Activated naive CD4-positive, alpha-beta T cell treated with anti-CD3 and anti-CD28 coated beads for 36 hours (primary cell): ENCODE measurements around the gene GPRIN2. TPM values are rescaled to one million over a fixed set of nuclear protein-coding genes. Genes with fewer than 3 reads are reported as not detected.
"Not testable (repeated sequence)": the region's sequence is repeated elsewhere in the genome, so short reads cannot be mapped to it uniquely, and the experiment has no call there.

Experiments used
- CTCF ChIA-PET: fragments of 350-600 bp; sonication (Branson Sonifier 250); formaldehyde crosslinking; loops from one replicate; lab custom pipeline; 2021; ENCODE audit warnings: antibody characterized with exemption; lab: Charles Lee
- DNase-seq: peaks from one replicate; pipeline ENCODE4 v3.0.0-alpha.2; 2020
- H3K27ac Mint-ChIP-seq: one replicate; pipeline ENCODE4 v1.8.0; 2021; ENCODE audit warnings: mild to moderate bottlenecking, mixed read lengths
- H3K27me3 Mint-ChIP-seq: one replicate; pipeline ENCODE4 v1.8.0; 2021; ENCODE audit warnings: low read depth, mixed read lengths
- H3K36me3 Mint-ChIP-seq: one replicate; pipeline ENCODE4 v1.8.0; 2021; ENCODE audit warnings: low read depth, mixed read lengths
- H3K4me1 Mint-ChIP-seq: one replicate; pipeline ENCODE4 v1.8.0; 2021; ENCODE audit warnings: low read depth, mixed read lengths
- H3K4me3 Mint-ChIP-seq: one replicate; pipeline ENCODE4 v1.8.0; 2021; ENCODE audit warnings: mild to moderate bottlenecking, moderate library complexity, mixed read lengths
- H3K9me3 Mint-ChIP-seq: one replicate; pipeline ENCODE4 v1.8.0; 2021; ENCODE audit warnings: mixed read lengths
- intact Hi-C: fragments of 100-400 bp; cut with micrococcal nuclease; formaldehyde crosslinking; loops from one replicate; pipeline ENCODE4 v1.15.1; 2023
- total RNA-seq, 2 experiments: library from RNA; stranded (reverse); gene quantifications; one replicate each; pipeline ENCODE4 v1.2.3, GENCODE V29; 2021

The GPRIN2 gene
- total RNA-seq, 2 experiments from 2014 or later: not detected

GRCh38 chr10:46515366-46515765 lies 41.1 kb downstream of the GPRIN2 start:
- H3K27me3 Mint-ChIP-seq: no peaks in the 10 kb centered on the region
- no peak overlapping the region for H3K4me3 Mint-ChIP-seq
- CTCF ChIA-PET: no interaction called here
- H3K27ac Mint-ChIP-seq: no peak overlapping the region
- H3K36me3 Mint-ChIP-seq: no peaks in the 10 kb centered on the region
- no peaks in the 10 kb centered on the region for H3K4me1 Mint-ChIP-seq
- H3K9me3 Mint-ChIP-seq: no peaks in the 10 kb centered on the region
- intact Hi-C loops: no loop called here
- DNase-seq: no peak

GRCh38 chr10:46514899-46515298 lies 41.6 kb downstream of the GPRIN2 start:
- intact Hi-C loops: no loop called here
- H3K4me3 Mint-ChIP-seq: no peak overlapping the region
- no peaks in the 10 kb centered on the region for H3K36me3 Mint-ChIP-seq
- no peak for DNase-seq
- H3K9me3 Mint-ChIP-seq: no peaks in the 10 kb centered on the region
- no peaks in the 10 kb centered on the region for H3K4me1 Mint-ChIP-seq
- no peaks in the 10 kb centered on the region for H3K27me3 Mint-ChIP-seq
- CTCF ChIA-PET: no interaction called here
- no peak overlapping the region for H3K27ac Mint-ChIP-seq

GRCh38 chr10:46514431-46514861 lies 42.0 kb downstream of the GPRIN2 start:
- no peak overlapping the region for H3K27ac Mint-ChIP-seq
- intact Hi-C loops: no loop called here
- H3K36me3 Mint-ChIP-seq: no peaks in the 10 kb centered on the region
- H3K9me3 Mint-ChIP-seq: no peaks in the 10 kb centered on the region
- no peaks in the 10 kb centered on the region for H3K4me1 Mint-ChIP-seq
- H3K27me3 Mint-ChIP-seq: no peaks in the 10 kb centered on the region
- H3K4me3 Mint-ChIP-seq: no peak overlapping the region
- CTCF ChIA-PET: no interaction called here
- no peak for DNase-seq

DNA sequence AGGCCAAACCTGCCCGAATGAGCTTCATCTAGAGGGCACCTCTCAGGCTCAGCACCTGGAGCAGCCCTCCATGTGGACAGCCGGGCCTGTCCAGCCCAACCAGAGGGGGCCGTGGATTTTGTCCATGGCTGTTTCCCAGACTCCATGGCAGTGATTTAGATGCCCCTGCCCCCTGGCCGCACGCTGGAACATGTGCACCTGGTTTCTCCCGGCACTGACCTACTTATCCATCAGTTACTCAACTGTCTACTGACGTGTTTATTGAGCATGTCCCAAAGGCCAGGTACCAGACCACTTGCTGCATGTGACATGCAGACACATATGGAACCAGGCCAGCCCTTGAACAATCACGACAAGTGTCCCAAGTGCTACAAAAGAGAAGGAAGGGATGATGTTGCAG lies 43.1 kb downstream of the GPRIN2 start:
- DNase-seq, H3K27me3 Mint-ChIP-seq, H3K4me1 Mint-ChIP-seq, H3K9me3 Mint-ChIP-seq, intact Hi-C loops, CTCF ChIA-PET, H3K36me3 Mint-ChIP-seq, H3K4me3 Mint-ChIP-seq, H3K27ac Mint-ChIP-seq: not testable (repeated sequence)

DNA sequence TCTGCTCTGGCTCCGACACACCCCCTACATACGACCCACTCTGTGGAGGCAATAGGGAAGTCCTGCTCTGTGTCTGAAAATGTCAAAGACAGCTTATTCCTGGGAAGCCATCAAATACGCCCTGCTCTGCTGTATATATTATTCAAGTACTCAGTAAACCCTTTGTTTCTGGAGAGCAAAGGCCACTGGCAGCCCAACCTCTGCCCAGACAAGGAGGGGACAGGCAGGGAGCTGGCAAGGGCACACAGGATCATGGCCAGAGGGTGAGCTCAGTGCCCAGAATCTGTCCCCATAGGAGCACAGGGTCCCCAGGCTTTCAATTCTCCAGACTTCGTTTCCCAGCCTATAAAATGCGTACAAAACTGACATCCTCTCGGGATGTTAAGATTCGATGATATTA lies 43.7 kb downstream of the GPRIN2 start:
- CTCF ChIA-PET, intact Hi-C loops, H3K27ac Mint-ChIP-seq, H3K27me3 Mint-ChIP-seq, H3K4me3 Mint-ChIP-seq, H3K9me3 Mint-ChIP-seq, H3K4me1 Mint-ChIP-seq, DNase-seq, H3K36me3 Mint-ChIP-seq: not testable (repeated sequence)

- CTCF ChIA-PET, H3K4me1 Mint-ChIP-seq, H3K36me3 Mint-ChIP-seq, intact Hi-C loops, H3K27ac Mint-ChIP-seq, H3K9me3 Mint-ChIP-seq, H3K27me3 Mint-ChIP-seq, H3K4me3 Mint-ChIP-seq, DNase-seq: not testable (repeated sequence)
Measured at GRCh38 chr10:46512002-46512401, 44.5 kb downstream of the GPRIN2 start.

Other genes with a start within 250 kb of the GPRIN2 start
- gene ANXA8L1, start 180.9 kb downstream of the GPRIN2 start, total RNA-seq: not detected
- gene NPY4R, start 90.7 kb downstream of the GPRIN2 start, total RNA-seq: not detected
- gene SYT15, start 22.5 kb upstream of the GPRIN2 start, total RNA-seq: under 1 TPM; 0.30 to 0.43 TPM